OCI-LY1 (cell line): ENCODE data around the gene INTS15.

Experiments used
- H2AFZ ChIP-seq: fragments of 200-600 bp; sonication (generic), shearing (Covaris generic); 2 replicates; pipeline ENCODE4 v1.6.0; 2014; ENCODE audit warnings: antibody characterized with exemption, mild to moderate bottlenecking, low read length
- H3F3A ChIP-seq: fragments of 200-600 bp; sonication (generic), shearing (Covaris generic); 2 replicates; pipeline ENCODE4 v1.6.0; 2014; ENCODE audit warnings: mild to moderate bottlenecking, antibody characterized with exemption, low read length, moderate library complexity; ENCODE audit not compliant: insufficient read depth
- H3K27ac ChIP-seq: fragments of 200-600 bp; sonication (generic); 2 replicates; pipeline ENCODE4 v1.5.1; 2014; ENCODE audit warnings: low read length, mixed run types, mild to moderate bottlenecking, low read depth; ENCODE audit not compliant: poor library complexity, severe bottlenecking
- H3K27me3 ChIP-seq: fragments of 200-600 bp; sonication (generic); 2 replicates; pipeline ENCODE4 v1.6.0; 2014; ENCODE audit warnings: antibody characterized with exemption, mild to moderate bottlenecking, low read length, moderate library complexity; ENCODE audit not compliant: insufficient read depth
- H3K36me3 ChIP-seq: fragments of 200-600 bp; sonication (generic); 2 replicates; pipeline ENCODE4 v1.6.1; 2014; ENCODE audit warnings: mild to moderate bottlenecking, antibody characterized with exemption, low read length, moderate library complexity, mixed read lengths; ENCODE audit not compliant: insufficient read depth
- H3K4me1 ChIP-seq: fragments of 200-600 bp; sonication (generic); 2 replicates; pipeline ENCODE4 v1.5.1; 2014; ENCODE audit warnings: mild to moderate bottlenecking, low read length, moderate library complexity; ENCODE audit not compliant: insufficient read depth, severe bottlenecking
- H3K4me2 ChIP-seq: fragments of 200-600 bp; sonication (generic), shearing (Covaris generic); 2 replicates; pipeline ENCODE4 v1.6.1; 2014; ENCODE audit warnings: low read length
- H3K4me3 ChIP-seq: fragments of 200-600 bp; sonication (generic); 2 replicates; pipeline ENCODE4 v1.5.1; 2014; ENCODE audit warnings: low read length, low read depth, mild to moderate bottlenecking, mixed read lengths; ENCODE audit not compliant: poor library complexity, severe bottlenecking
- H3K79me2 ChIP-seq: fragments of 200-600 bp; shearing (Covaris generic); 2 replicates; pipeline ENCODE4 v1.6.1; 2016; ENCODE audit warnings: mixed run types, low read length, mixed read lengths; ENCODE audit not compliant: insufficient read depth
- H3K9ac ChIP-seq: fragments of 200-600 bp; sonication (generic), shearing (Covaris generic); 2 replicates; pipeline ENCODE4 v1.6.1; 2014; ENCODE audit warnings: mild to moderate bottlenecking, low read length, mixed read lengths
- H3K9me2 ChIP-seq: fragments of 200-600 bp; sonication (generic), shearing (Covaris generic); 2 replicates; pipeline ENCODE4 v1.6.1; 2014; ENCODE audit warnings: low read depth, mild to moderate bottlenecking, low read length, mixed read lengths
- H3K9me3 ChIP-seq: fragments of 200-600 bp; shearing (Covaris generic); 2 replicates; pipeline ENCODE4 v1.6.1; 2014; ENCODE audit warnings: low read length, mixed read lengths
- H4K20me1 ChIP-seq: fragments of 200-600 bp; sonication (generic), shearing (Covaris generic); 2 replicates; pipeline ENCODE4 v1.6.0; 2016; ENCODE audit warnings: mild to moderate bottlenecking, low read length; ENCODE audit not compliant: insufficient read depth
- EZH2 ChIP-seq: fragments of 200-600 bp; sonication (generic), shearing (Covaris generic); IDR thresholded peaks from 2 replicates; pipeline ENCODE4 v1.8.0; 2017; ENCODE audit warnings: borderline replicate concordance, mixed run types, mild to moderate bottlenecking, antibody characterized with exemption, low read length, moderate library complexity, mixed read lengths
- TF ChIP-seq, protein P1 (sequence below): fragments of 200-600 bp; sonication (generic), shearing (Covaris generic); IDR thresholded peaks from 2 replicates; pipeline ENCODE4 v1.5.1; 2017; ENCODE audit warnings: mild to moderate bottlenecking, antibody characterized with exemption, low read length, moderate library complexity, mixed read lengths

INTS15 gene

GRCh38 chr7:6563936-6564770, 25.7 kb upstream of the INTS15 start:
- H3K4me1 ChIP-seq, result no peaks in the 10 kb centered on the region
- H3K36me3 ChIP-seq, result no peaks in the 10 kb centered on the region
- H3F3A ChIP-seq, result no peaks in the 10 kb centered on the region
- H3K4me3 ChIP-seq, result no peak overlapping the region
- H2AFZ ChIP-seq, result no peak overlapping the region
- H3K79me2 ChIP-seq, result no peaks in the 10 kb centered on the region
- no peaks in the 10 kb centered on the region for H3K9me3 ChIP-seq
- no peaks in the 10 kb centered on the region for H3K9me2 ChIP-seq
- H4K20me1 ChIP-seq, result no peaks in the 10 kb centered on the region
- H3K27ac ChIP-seq, result no peak overlapping the region
- no peak overlapping the region for H3K4me2 ChIP-seq
- H3K27me3 ChIP-seq, result peaks cover 5% of the 10 kb centered on the region
- H3K9ac ChIP-seq, result no peak overlapping the region
- TF ChIP-seq, protein P1, sequence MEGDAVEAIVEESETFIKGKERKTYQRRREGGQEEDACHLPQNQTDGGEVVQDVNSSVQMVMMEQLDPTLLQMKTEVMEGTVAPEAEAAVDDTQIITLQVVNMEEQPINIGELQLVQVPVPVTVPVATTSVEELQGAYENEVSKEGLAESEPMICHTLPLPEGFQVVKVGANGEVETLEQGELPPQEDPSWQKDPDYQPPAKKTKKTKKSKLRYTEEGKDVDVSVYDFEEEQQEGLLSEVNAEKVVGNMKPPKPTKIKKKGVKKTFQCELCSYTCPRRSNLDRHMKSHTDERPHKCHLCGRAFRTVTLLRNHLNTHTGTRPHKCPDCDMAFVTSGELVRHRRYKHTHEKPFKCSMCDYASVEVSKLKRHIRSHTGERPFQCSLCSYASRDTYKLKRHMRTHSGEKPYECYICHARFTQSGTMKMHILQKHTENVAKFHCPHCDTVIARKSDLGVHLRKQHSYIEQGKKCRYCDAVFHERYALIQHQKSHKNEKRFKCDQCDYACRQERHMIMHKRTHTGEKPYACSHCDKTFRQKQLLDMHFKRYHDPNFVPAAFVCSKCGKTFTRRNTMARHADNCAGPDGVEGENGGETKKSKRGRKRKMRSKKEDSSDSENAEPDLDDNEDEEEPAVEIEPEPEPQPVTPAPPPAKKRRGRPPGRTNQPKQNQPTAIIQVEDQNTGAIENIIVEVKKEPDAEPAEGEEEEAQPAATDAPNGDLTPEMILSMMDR, result no peak
- TF ChIP-seq EZH2, result no peak

- no peaks in the 10 kb centered on the region; the same call in 1 of the 2 replicates for H3K36me3 ChIP-seq
These were observed 24.2 kb upstream of the INTS15 start for GRCh38 chr7:6565655-6566054.

DNA sequence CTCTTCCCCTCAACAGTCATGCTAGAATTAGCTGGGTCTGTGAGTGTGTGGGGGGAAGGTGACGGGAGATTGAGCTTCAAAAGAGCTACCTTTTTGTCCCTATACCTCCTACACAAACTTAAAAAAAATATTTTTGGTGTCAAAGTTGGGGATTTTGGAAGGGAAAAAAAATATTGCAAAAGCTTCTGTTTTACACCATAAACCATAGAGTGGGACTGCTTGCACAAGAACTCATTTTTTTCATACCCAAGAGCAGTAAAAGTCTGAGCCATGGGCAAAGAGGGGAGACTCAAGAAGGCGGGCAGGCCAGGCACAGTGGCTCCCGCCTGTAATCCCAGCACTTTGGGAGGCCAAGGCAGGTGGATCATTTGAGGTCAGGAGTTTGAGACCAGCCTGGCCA, 21.9 kb upstream of the INTS15 start:
- peaks cover 7% of the 10 kb centered on the region; the same call in 1 of the 2 replicates for H3K27me3 ChIP-seq
- H3K27ac ChIP-seq, result no peak overlapping the region
- no peaks in the 10 kb centered on the region for H3K4me1 ChIP-seq
- H3F3A ChIP-seq, result no peaks in the 10 kb centered on the region
- H3K9me2 ChIP-seq, result no peaks in the 10 kb centered on the region
- no peak for TF ChIP-seq EZH2
- TF ChIP-seq, protein P1, result no peak
- H3K4me3 ChIP-seq, result no peak overlapping the region
- no peak overlapping the region for H3K9ac ChIP-seq
- H3K79me2 ChIP-seq, result no peaks in the 10 kb centered on the region
- no peaks in the 10 kb centered on the region for H4K20me1 ChIP-seq
- H3K9me3 ChIP-seq, result 0 out of 2 replicates have a peak, but pooled peaks cover 2% of the 10 kb centered on the region
- no peak overlapping the region for H2AFZ ChIP-seq
- no peak overlapping the region for H3K4me2 ChIP-seq
- no peaks in the 10 kb centered on the region; the same call in 1 of the 2 replicates for H3K36me3 ChIP-seq

More at GRCh38 chr7:6565655-6566054, 24.2 kb upstream of the INTS15 start:
- Histone ChIP-seq H2AFZ (no peak overlapping the region), H3K4me1 (no peaks in the 10 kb centered on the region), H4K20me1 (no peaks in the 10 kb centered on the region), H3K9ac (no peak overlapping the region), H3K27me3 (peaks cover 7% of the 10 kb centered on the region; the same call in 1 of the 2 replicates), H3K4me3 (no peak overlapping the region), H3K9me3 (0 out of 2 replicates have a peak, but pooled peaks cover 2% of the 10 kb centered on the region), H3K27ac (no peak overlapping the region), H3K79me2 (no peaks in the 10 kb centered on the region), H3K4me2 (no peak overlapping the region), H3K9me2 (no peaks in the 10 kb centered on the region), H3F3A (no peaks in the 10 kb centered on the region)
- TF ChIP-seq EZH2, result no peak
- TF ChIP-seq, protein P1, result no peak
